ENCODE results near the gene MARVELD2. TPM values are rescaled to one million over a fixed set of nuclear protein-coding genes. Genes with fewer than 3 reads are reported as not detected.
"Not testable (repeated sequence)": the region's sequence is repeated elsewhere in the genome, so short reads cannot be mapped to it uniquely, and the experiment has no call there.

MARVELD2 gene
- total and polyA plus RNA-seq, 10 donors, result 0.02 to 1.9 (median 0.83) TPM

GRCh38 chr5:69451941-69452647 is 37.2 kb downstream of the MARVELD2 start:
- WGBS, 5 donors, result 72 to 76% (median 74%) methylated on average over 4 of the region's 4 CpGs
- Histone ChIP-seq H3K27me3 (replicated peaks in 1 of 7) (no peaks in the 10 kb centered on the region), H3K4me3 (no peak overlapping the region), H3K27ac (no peak overlapping the region), H3K9me3 (peaks cover 0 to 3% (median 0%) of the 10 kb centered on the region in 8 donors), H3K36me3 (no peaks in the 10 kb centered on the region), H3K4me1 (no peaks in the 10 kb centered on the region)
- TF ChIP-seq CTCF (IDR thresholded peaks at IDR 0.05 in 8 of 11, conservative IDR thresholded peaks at IDR 0.05 in 3 of 11) (no peak), POLR2A (IDR thresholded peaks at IDR 0.05) (no peak), POLR2AphosphoS5 (IDR thresholded peaks at IDR 0.05) (no peak)
- intact Hi-C loops (cut with DNase I; ENCODE audit: low total_unique reads), result no loop called here
- no peak for DNase-seq

GRCh38 chr5:69453487-69453886 is 38.6 kb downstream of the MARVELD2 start:
- H3K36me3 ChIP-seq; H3K4me3 ChIP-seq; H3K9me3 ChIP-seq; H3K4me1 ChIP-seq; H3K27me3 ChIP-seq (replicated peaks in 1 of 7); H3K27ac ChIP-seq; intact Hi-C loops (cut with DNase I; ENCODE audit: low total_unique reads); DNase-seq: not testable (repeated sequence)
- WGBS, 5 donors, result 70 to 82% (median 76%) methylated on average over 3 of the region's 3 CpGs

- peaks cover 0 to 7% (median 0%) of the 10 kb centered on the region in 8 donors for H3K9me3 ChIP-seq
- H3K27ac ChIP-seq, result no peak overlapping the region
- H3K4me1 ChIP-seq, result no peaks in the 10 kb centered on the region
- intact Hi-C loops (cut with DNase I; ENCODE audit: low total_unique reads), result no loop called here
- 70 to 80% (median 71%) methylated on average over 8 of the region's 8 CpGs for WGBS, 5 donors
- no peaks in the 10 kb centered on the region for H3K36me3 ChIP-seq
- H3K4me3 ChIP-seq, result no peak overlapping the region
- DNase-seq, result no peak
- no peak for TF ChIP-seq CTCF (IDR thresholded peaks at IDR 0.05 in 8 of 11, conservative IDR thresholded peaks at IDR 0.05 in 3 of 11)
- no peaks in the 10 kb centered on the region for H3K27me3 ChIP-seq (replicated peaks in 1 of 7)
These were observed 39.7 kb downstream of the MARVELD2 start for GRCh38 chr5:69454460-69455249.

GRCh38 chr5:69455428-69455988 is 40.6 kb downstream of the MARVELD2 start:
- H3K4me1 ChIP-seq; H3K36me3 ChIP-seq; H3K9me3 ChIP-seq; DNase-seq; H3K27me3 ChIP-seq (replicated peaks in 1 of 7); H3K4me3 ChIP-seq; intact Hi-C loops (cut with DNase I; ENCODE audit: low total_unique reads); H3K27ac ChIP-seq: not testable (repeated sequence)
- WGBS, 5 donors, result 84 to 93% (median 90%) methylated on average over 7 of the region's 7 CpGs

GRCh38 chr5:69462170-69462569 is 47.3 kb downstream of the MARVELD2 start:
- Histone ChIP-seq H3K4me3 (no peak overlapping the region), H3K27me3 (replicated peaks in 1 of 7) (no peaks in the 10 kb centered on the region), H3K27ac (no peak overlapping the region), H3K9me3 (peaks cover 0 to 7% (median 0%) of the 10 kb centered on the region in 8 donors), H3K36me3 (no peaks in the 10 kb centered on the region), H3K4me1 (no peaks in the 10 kb centered on the region)
- intact Hi-C loops (cut with DNase I; ENCODE audit: low total_unique reads), result no loop called here
- DNase-seq, result no peak
- TF ChIP-seq POLR2AphosphoS5 (IDR thresholded peaks at IDR 0.05), result no peak
- TF ChIP-seq CTCF (IDR thresholded peaks at IDR 0.05 in 8 of 11, conservative IDR thresholded peaks at IDR 0.05 in 3 of 11), result no peak
- no peak for TF ChIP-seq POLR2A (IDR thresholded peaks at IDR 0.05)
- 87 to 97% (median 95%) methylated on average over 1 of the region's 1 CpG for WGBS, 5 donors

GRCh38 chr5:69466375-69466774 is 51.5 kb downstream of the MARVELD2 start:
- intact Hi-C loops (cut with DNase I; ENCODE audit: low total_unique reads); H3K4me1 ChIP-seq; H3K4me3 ChIP-seq; H3K9me3 ChIP-seq; H3K27me3 ChIP-seq (replicated peaks in 1 of 7); H3K36me3 ChIP-seq; DNase-seq; H3K27ac ChIP-seq: not testable (repeated sequence)
- 84 to 100% (median 90%) methylated on average over 3 of the region's 3 CpGs for WGBS, 5 donors

Data from spleen (tissue), 11 donors.